ENCODE results near the gene THEMIS2.

THEMIS2 gene

GRCh38 chr1:27886744-27887143 lies 14.4 kb downstream of the THEMIS2 start:
- no peak for DNase-seq

DNA sequence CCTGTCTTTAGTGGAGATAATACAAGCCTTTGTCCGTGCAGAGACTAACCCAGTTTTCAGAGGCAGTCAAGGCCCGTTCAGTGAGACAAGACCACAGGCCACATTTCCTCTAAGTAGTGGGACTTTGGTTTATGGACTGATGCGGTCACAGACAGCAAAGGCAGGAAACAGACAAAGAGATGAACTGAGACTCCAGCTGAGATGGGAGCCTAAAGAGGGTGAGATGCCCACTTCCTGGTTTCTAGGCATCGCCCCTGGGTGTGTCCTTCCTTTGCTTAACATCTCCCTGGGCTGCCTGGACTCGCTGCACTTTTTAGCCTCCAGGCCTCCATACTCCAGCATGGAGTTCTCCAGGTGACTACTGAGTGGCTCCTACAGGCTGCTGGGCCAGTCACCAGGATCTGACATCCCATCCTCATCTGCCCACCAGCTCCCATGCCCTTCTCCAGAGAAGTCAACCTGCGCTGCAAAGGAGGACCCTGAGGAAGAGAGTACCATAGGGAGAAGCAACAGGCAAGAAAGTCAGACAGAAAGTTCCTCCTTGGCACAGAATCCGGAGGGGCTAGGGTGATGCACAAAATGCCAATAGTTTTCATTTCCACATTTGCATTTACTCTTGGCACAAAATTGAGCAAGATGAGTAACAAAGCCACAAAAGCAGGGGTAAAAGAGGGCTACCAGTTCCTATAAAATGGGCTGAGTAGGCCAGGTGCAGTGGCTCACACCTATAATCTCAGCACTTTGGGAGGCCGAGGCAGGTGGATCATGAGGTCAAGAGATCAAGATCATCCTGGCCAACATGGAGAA lies 15.1 kb downstream of the THEMIS2 start:
- peak in 1 of 2 experiments; percentile 37 for DNase-seq

- no peak for DNase-seq
These were observed 17.2 kb downstream of the THEMIS2 start for GRCh38 chr1:27889506-27889905.

GRCh38 chr1:27891196-27891889 lies 19.0 kb downstream of the THEMIS2 start:
- DNase-seq = peak in 1 of 2 experiments; percentile 46

GRCh38 chr1:27894521-27894920 lies 22.2 kb downstream of the THEMIS2 start:
- no peak for DNase-seq

GRCh38 chr1:27906759-27907158 lies 34.4 kb downstream of the THEMIS2 start:
- DNase-seq = no peak

DNA sequence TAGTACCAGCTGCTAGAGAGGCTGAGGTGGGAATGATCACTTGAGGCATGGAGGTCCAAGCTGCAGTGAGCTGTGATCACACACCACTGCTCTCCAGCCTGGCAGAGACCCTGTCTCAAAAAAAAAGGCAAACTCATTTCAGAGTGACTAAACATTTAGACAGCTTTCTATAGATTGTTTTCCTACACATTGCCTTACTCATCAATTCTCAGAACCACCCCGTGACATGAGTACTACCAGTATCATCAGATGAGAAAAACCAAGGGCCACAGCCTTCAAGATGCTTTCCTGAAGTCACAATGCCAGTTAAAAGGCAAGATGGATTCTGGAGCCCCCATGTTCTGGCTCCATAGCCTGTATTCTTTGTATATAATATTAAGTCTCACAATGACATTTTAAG lies 40.1 kb downstream of the THEMIS2 start:
- peak in 1 of 2 experiments; percentile 5 for DNase-seq

DNA sequence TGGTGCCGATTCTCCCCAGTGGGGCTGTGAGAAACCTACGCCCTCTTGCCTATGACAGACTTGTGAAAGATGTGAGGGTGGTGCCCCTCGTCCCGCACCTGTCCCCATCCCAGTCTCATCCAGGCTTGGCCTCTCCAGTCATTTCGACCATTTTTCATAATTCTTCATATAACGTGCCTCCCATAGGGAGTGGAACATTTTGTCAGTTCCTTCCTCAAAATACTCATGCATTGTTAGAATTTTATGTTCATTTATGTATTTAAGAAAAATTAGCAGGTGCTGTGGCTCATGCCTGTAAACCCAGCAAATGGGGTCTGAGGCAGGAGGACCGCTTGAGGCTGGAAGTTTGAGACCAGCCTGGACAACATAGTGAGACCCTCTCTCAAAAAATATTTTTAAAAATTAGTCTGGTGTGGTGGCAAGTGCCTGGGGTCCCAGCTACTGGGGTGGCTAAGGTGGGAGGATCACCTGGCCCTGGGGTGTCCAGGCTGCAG lies 42.8 kb downstream of the THEMIS2 start:
- no peak for DNase-seq

DNA sequence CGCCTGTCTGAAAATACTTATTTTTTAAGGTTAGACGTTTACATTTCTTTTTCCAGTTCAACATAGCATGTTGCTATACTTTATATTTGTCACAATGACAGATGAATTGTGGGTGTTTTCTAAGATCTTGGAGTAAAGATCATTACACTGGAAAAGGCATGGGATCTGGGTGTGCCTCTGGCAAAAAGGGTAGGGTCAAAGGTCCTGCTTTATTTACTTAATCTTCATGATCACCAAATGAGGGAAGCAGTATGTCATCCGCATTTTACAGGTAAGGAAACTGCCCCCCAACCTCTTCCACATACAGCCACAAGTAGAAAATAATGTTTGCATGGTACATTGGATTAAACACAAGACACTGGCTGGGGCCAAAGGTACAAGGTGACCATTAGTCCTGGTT lies 49.9 kb downstream of the THEMIS2 start:
- no peak for DNase-seq

DNA sequence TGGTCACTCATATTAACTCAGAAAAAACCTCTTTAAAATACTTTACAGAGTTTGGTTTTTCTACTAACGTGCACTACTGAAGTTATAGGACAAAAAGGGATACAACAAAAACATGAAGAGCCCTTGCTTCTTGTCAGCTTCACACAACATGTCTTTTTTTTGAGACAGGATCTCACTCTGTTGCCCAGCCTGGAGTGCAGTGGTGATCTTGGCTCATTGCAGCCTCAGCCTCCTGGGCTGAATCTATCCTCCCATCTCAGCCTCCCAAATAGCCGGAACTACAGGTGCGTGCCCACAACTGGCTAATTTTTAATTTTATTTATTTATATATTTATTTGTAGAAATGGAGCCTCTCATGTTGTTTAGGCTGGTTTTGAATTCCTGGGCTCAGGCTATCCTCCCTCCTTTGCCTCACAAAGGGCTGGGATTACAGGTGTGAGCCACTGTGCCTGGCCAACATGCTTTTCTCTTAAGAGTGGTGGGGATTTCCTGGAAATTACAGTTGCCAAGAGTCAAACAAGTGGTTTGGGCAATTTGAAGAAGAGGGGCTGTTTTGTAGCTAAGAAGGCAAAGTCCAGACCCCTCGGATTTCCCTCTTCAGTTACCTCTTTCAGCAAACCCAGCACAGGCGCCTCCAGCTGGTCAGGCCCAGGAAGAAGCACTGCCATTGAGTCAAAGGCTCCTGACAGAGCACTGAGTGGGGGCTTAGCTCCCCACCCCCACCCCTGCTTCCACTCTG lies 56.0 kb downstream of the THEMIS2 start:
- DNase-seq = no peak

GRCh38 chr1:27931184-27931583 lies 58.8 kb downstream of the THEMIS2 start:
- DNase-seq = no peak

DNA sequence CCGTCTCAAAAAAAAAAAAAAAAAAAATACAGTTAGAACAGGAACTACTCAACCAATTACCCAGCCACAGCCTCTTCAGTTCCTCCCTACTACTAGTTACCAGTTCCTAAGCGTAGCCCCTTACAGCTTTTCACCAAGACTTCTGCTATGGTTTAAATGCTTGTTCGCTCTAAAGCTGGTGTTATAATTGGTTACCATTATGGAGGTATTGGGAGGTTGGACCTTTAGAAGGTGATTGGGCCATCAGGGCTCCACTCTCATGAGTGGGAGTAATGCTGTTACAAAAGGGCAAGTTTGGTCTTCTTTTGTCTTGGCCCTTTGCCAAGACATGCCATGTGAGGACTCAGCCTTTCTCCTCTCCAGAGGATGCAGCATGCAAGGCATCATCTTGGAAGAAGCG lies 59.4 kb downstream of the THEMIS2 start:
- no peak for DNase-seq

DNA sequence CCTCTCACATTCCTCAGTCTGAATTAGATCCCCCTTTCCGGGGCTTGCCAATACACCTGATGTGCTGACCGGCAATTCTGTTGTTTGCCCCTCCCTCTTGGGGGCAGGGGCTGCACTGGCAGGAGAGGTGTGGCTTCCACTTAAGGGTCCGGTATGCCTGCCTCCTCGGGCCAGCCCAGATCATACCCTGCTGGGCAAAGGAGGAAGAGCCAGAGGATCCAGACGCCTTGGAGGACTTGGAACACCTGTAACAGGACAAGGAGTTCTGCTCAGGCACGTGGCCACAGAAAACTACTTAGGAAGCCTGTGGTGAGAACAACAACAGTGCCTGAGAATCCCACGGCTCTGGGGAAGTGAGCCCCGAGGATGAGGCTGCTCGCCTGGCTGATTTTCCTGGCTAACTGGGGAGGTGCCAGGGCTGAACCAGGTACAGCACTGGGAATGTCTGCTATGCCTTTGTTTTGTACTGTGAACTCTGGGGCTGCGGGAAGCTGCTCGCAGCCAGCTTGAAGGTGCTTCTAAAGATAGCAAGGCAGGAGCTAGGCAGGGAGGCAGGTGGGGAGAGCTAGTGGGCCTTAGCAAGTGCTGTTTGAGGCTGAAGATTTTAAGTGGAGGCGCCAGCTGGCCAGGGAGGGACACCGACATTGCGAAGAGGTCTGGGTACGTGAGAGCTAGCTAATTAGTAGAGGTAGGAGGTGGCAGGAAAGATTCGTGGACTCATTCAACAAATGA lies 62.6 kb downstream of the THEMIS2 start, which contains the start of gene SMPDL3B:
SMPDL3B (plus strand) TSS at position 183 of the 732 bp plus-strand sequence; CDS start at position 367, 184 bp downstream.
- DNase-seq = peak in 1 of 2 experiments; percentile 31

GRCh38 chr1:27935721-27936120 lies 63.4 kb downstream of the THEMIS2 start:
- no peak for DNase-seq

All from activated CD4-positive, alpha-beta T cell treated with anti-CD3 and anti-CD28 coated beads, Interleukin-2, amount 50 U/mL, for 48 hours (primary cell).